Prostate gland (tissue), 2 donors: ENCODE measurements around the gene ATAD2B.

Experiments
- CTCF ChIP-seq, 4 experiments: fragments of 200-600 bp in 2 of 4; fragments of 450-650 bp in 2 of 4; sonication (generic) in 2 of 4; IDR thresholded peaks; 1 replicate in 3 of 4; 2 replicates in 1 of 4; pipeline ENCODE4 v1.5.1; 2016 to 2019; ENCODE audit warnings: antibody characterized with exemption in 4 of 4, mild to moderate bottlenecking in 2 of 4, moderate library complexity in 2 of 4
- POLR2A ChIP-seq: fragments of 450-650 bp; IDR thresholded peaks from one replicate; pipeline ENCODE4 v1.6.1; 2016; ENCODE audit warnings: antibody characterized with exemption, mild to moderate bottlenecking

DNA sequence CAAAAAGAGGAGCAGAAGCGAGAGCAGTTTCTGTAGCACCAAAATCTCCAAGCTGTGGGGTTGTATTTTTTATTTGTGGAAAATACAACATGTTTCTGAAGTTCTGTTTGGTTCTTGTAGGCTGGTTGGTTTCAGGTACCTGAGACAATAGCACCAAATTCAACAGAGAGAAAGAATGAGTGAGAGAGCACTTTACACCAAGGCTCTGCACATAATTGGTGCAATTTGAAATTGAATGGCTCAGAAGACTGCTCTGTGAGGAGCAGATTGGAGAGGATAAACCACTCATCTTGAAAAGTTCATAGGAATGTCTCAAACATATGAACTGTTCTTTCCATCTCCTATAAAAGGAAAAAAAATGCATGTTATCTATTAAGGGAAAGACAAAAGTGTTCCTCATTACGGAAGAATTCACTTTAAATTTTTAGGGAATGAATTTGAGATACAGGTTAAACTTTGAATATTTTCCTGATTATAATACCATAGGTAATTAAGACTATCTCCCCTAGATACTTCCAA lies 175.1 kb downstream of the ATAD2B start:
- no peak for TF ChIP-seq CTCF (IDR thresholded peaks at IDR 0.05)
- TF ChIP-seq POLR2A: no peak
